ENCODE measurements around the gene SECISBP2. TPM values are rescaled to one million over a fixed set of nuclear protein-coding genes. Genes with fewer than 3 reads are reported as not detected.

SECISBP2 gene
- total and polyA plus RNA-seq, 4 donors, result 14.2 to 37.7 (median 24.3) TPM

- Histone ChIP-seq H3K4me3 (ENCODE audit: low read depth in 1 of 3, low read length in 3 of 3) (no peak overlapping the region), H3K36me3 (ENCODE audit: control insufficient read depth in 4 of 4, insufficient read depth in 3 of 4, low read depth in 1 of 4, low read length in 3 of 4) (peaks cover 0 to 2% (median 0%) of the 10 kb centered on the region in 4 donors), H3K27ac (ENCODE audit: low read depth in 1 of 2, low read length in 2 of 2) (no peak overlapping the region), H3K9ac (ENCODE audit: low read depth in 1 of 2, low read length in 2 of 2) (no peak overlapping the region), H3K4me1 (ENCODE audit: control insufficient read depth in 4 of 4, insufficient read depth in 4 of 4, low read length in 3 of 4) (no peaks in the 10 kb centered on the region), H3K9me3 (ENCODE audit: control insufficient read depth in 4 of 4, low read length in 3 of 4) (peaks cover 0 to 3% (median under 1%) of the 10 kb centered on the region in 4 donors), H3K27me3 (ENCODE audit: control insufficient read depth in 4 of 4, insufficient read depth in 4 of 4, low read length in 3 of 4) (no peaks in the 10 kb centered on the region)
- DNase-seq (ENCODE audit: low spot score), result no peak
- 96% methylated on average over 2 of the region's 2 CpGs for WGBS
- TF ChIP-seq YY1 (IDR thresholded peaks at IDR 0.05) (no peak), RXRA (IDR thresholded peaks at IDR 0.05) (no peak), MAX (IDR thresholded peaks at IDR 0.05) (no peak), NR2F2 (IDR thresholded peaks at IDR 0.05) (no peak), GABPA (IDR thresholded peaks at IDR 0.05 in 1 of 2, conservative IDR thresholded peaks at IDR 0.05 in 1 of 2) (no peak)
- TF ChIP-seq, protein P1, sequence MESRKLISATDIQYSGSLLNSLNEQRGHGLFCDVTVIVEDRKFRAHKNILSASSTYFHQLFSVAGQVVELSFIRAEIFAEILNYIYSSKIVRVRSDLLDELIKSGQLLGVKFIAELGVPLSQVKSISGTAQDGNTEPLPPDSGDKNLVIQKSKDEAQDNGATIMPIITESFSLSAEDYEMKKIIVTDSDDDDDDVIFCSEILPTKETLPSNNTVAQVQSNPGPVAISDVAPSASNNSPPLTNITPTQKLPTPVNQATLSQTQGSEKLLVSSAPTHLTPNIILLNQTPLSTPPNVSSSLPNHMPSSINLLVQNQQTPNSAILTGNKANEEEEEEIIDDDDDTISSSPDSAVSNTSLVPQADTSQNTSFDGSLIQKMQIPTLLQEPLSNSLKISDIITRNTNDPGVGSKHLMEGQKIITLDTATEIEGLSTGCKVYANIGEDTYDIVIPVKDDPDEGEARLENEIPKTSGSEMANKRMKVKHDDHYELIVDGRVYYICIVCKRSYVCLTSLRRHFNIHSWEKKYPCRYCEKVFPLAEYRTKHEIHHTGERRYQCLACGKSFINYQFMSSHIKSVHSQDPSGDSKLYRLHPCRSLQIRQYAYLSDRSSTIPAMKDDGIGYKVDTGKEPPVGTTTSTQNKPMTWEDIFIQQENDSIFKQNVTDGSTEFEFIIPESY (IDR thresholded peaks at IDR 0.05), result no peak
These were observed 41.3 kb upstream of the SECISBP2 start for GRCh38 chr9:89277043-89277442.

DNA sequence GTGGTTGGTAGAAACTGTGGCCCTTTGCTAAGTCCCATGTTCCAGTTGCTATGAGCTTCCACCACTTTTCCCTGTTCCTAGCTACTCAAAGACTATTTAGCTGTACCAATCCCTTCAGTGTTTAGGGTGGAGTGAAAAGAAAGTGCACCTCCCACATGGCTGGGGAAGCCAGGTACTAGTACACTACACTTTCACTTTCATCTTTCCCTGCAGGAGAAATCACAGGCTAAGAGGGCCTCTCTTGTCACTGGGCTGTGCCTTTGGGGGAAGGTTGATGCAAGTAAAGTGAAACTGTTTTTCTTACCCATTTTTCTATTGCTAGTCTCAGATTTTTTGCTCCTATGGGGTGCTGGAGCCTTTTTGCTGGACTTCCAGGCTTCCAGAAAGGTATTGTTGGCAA lies 40.8 kb upstream of the SECISBP2 start:
- Histone ChIP-seq H3K27me3 (ENCODE audit: control insufficient read depth in 4 of 4, insufficient read depth in 4 of 4, low read length in 3 of 4) (no peaks in the 10 kb centered on the region), H3K36me3 (ENCODE audit: control insufficient read depth in 4 of 4, insufficient read depth in 3 of 4, low read depth in 1 of 4, low read length in 3 of 4) (peaks cover 0 to 2% (median 0%) of the 10 kb centered on the region in 4 donors), H3K4me1 (ENCODE audit: control insufficient read depth in 4 of 4, insufficient read depth in 4 of 4, low read length in 3 of 4) (no peaks in the 10 kb centered on the region), H3K27ac (ENCODE audit: low read depth in 1 of 2, low read length in 2 of 2) (peak overlapping the region in 1 of 2 donors; percentile 36), H3K9ac (ENCODE audit: low read depth in 1 of 2, low read length in 2 of 2) (no peak overlapping the region), H3K4me3 (ENCODE audit: low read depth in 1 of 3, low read length in 3 of 3) (no peak overlapping the region), H3K9me3 (ENCODE audit: control insufficient read depth in 4 of 4, low read length in 3 of 4) (peaks cover 0 to 3% (median under 1%) of the 10 kb centered on the region in 4 donors)
- TF ChIP-seq, protein P2, sequence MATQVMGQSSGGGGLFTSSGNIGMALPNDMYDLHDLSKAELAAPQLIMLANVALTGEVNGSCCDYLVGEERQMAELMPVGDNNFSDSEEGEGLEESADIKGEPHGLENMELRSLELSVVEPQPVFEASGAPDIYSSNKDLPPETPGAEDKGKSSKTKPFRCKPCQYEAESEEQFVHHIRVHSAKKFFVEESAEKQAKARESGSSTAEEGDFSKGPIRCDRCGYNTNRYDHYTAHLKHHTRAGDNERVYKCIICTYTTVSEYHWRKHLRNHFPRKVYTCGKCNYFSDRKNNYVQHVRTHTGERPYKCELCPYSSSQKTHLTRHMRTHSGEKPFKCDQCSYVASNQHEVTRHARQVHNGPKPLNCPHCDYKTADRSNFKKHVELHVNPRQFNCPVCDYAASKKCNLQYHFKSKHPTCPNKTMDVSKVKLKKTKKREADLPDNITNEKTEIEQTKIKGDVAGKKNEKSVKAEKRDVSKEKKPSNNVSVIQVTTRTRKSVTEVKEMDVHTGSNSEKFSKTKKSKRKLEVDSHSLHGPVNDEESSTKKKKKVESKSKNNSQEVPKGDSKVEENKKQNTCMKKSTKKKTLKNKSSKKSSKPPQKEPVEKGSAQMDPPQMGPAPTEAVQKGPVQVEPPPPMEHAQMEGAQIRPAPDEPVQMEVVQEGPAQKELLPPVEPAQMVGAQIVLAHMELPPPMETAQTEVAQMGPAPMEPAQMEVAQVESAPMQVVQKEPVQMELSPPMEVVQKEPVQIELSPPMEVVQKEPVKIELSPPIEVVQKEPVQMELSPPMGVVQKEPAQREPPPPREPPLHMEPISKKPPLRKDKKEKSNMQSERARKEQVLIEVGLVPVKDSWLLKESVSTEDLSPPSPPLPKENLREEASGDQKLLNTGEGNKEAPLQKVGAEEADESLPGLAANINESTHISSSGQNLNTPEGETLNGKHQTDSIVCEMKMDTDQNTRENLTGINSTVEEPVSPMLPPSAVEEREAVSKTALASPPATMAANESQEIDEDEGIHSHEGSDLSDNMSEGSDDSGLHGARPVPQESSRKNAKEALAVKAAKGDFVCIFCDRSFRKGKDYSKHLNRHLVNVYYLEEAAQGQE (IDR thresholded peaks at IDR 0.05), result no peak
- TF ChIP-seq TAF1 (conservative IDR thresholded peaks at IDR 0.05) (no peak), SP1 (IDR thresholded peaks at IDR 0.05) (peak; percentile 41), RAD21 (IDR thresholded peaks at IDR 0.05) (peak in 1 of 2 donors; percentile 19), HNF4A (conservative IDR thresholded peaks at IDR 0.05) (no peak)
- DNase-seq (ENCODE audit: low spot score), result no peak

DNA sequence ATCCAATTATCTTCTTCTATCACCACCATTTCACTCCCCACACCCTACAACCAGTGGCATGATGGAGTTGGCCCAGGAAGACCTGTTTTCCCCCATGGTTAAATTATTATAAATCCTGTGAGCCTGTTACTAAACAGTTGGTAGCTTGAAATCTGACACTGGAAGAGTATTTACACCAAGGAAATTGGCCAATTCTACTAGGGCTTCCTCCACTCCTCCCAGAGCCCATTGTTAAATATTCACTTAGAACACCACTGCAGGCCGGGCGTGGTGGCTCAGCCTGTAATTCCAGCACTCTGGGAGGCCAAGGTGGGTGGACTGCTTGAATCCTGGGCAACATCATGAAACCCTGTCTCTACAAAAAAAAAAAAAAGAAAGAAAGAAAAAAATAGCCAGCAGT lies 39.7 kb upstream of the SECISBP2 start:
- no peak for DNase-seq (ENCODE audit: low spot score)
- Histone ChIP-seq H3K27me3 (ENCODE audit: control insufficient read depth in 4 of 4, insufficient read depth in 4 of 4, low read length in 3 of 4) (no peaks in the 10 kb centered on the region), H3K36me3 (ENCODE audit: control insufficient read depth in 4 of 4, insufficient read depth in 3 of 4, low read depth in 1 of 4, low read length in 3 of 4) (peaks cover 0 to 2% (median 0%) of the 10 kb centered on the region in 4 donors), H3K27ac (ENCODE audit: low read depth in 1 of 2, low read length in 2 of 2) (no peak overlapping the region), H3K9me3 (ENCODE audit: control insufficient read depth in 4 of 4, low read length in 3 of 4) (peaks cover 0 to 3% (median under 1%) of the 10 kb centered on the region in 4 donors), H3K4me3 (ENCODE audit: low read depth in 1 of 3, low read length in 3 of 3) (no peak overlapping the region), H3K4me1 (ENCODE audit: control insufficient read depth in 4 of 4, insufficient read depth in 4 of 4, low read length in 3 of 4) (no peaks in the 10 kb centered on the region), H3K9ac (ENCODE audit: low read depth in 1 of 2, low read length in 2 of 2) (no peak overlapping the region)
- 90% methylated on average over 2 of the region's 2 CpGs for WGBS
- TF ChIP-seq YY1 (IDR thresholded peaks at IDR 0.05) (no peak), HNF4G (IDR thresholded peaks at IDR 0.05) (no peak), FOXA1 (IDR thresholded peaks at IDR 0.05) (no peak), TAF1 (conservative IDR thresholded peaks at IDR 0.05) (no peak), FOXA2 (IDR thresholded peaks at IDR 0.05) (no peak)
- TF ChIP-seq, protein P3, sequence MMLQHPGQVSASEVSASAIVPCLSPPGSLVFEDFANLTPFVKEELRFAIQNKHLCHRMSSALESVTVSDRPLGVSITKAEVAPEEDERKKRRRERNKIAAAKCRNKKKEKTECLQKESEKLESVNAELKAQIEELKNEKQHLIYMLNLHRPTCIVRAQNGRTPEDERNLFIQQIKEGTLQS (IDR thresholded peaks at IDR 0.05), result no peak

Data from liver (tissue), 9 donors.